Measurements from ENCODE around the gene RORC.
"Not testable (repeated sequence)": the region's sequence is repeated elsewhere in the genome, so short reads cannot be mapped to it uniquely, and the experiment has no call there.

The RORC gene

DNA sequence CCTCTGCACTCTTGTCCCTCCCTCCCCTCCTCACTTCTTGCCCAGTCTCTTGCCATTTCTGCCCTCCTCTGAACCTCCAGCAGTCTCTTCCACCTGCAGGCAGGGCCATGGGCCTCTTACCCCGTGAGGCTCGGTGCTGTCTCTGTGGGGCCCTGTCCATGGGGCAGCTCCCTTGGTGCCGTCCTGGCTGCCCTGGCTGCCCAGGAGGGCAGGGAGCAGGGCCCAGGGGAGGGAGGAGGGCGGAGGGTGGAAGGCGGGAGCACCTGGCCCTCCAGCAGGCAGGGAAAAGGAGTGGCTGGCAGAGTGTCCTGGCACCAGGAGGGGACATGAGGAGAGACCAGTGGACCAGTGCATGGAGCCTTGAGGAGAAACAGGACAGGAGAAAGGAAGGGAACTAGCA, at the start of gene RORC:
RORC (minus strand) TSS at position 198 of the 400 bp plus-strand sequence; CDS start at position 160, 38 bp downstream.
- DNase-seq, result no peak

DNA sequence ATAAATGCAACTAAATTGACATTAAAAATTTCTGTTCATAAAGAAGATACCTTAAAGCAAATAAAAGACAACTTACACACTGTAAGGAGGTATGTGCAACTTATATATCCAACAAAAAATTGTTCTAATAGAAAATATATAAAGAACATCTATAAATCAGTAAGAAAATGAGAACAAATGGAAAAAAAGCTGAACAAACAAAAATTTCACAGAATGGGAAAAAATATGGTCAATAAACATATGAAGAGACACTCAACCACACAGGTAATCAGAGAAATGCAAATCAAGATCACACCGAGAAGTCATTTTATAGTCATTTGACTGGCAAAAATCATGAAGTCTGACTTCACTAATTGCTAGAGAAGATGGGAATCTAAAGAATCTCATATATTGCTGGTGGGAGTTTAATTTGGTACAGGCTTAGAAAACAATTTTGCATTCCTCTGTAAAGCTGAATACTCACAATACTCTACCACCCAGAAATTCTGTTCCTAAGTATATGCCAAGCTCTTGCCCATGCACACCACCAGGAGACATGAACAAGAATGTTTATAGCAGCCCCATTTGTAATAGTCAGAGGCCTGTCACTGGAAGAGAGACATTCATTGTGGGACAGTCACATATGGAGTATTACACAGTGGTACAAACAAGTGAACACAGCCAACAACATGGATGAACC, 44.0 kb upstream of the RORC start:
- DNase-seq, result no peak

DNA sequence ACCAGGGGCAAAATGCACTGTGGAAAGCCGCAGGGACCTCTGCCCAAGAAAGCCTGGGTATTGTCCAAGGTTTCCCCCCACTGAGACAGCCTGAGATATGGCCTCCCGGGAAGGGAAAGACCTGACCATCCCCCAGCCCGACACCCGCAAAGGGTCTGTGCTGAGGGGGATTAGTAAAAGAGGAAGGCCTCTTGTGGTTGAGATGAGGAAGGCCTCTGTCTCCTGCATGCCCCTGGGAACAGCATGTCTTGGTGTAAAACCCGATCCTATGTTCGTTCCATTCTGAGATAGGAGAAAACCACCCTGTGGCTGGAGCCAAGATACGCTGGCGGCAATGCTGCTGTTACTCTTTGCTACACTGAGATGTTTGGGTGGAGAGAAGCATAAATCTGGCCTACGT, 41.2 kb upstream of the RORC start:
- DNase-seq, result not testable (repeated sequence)

DNA sequence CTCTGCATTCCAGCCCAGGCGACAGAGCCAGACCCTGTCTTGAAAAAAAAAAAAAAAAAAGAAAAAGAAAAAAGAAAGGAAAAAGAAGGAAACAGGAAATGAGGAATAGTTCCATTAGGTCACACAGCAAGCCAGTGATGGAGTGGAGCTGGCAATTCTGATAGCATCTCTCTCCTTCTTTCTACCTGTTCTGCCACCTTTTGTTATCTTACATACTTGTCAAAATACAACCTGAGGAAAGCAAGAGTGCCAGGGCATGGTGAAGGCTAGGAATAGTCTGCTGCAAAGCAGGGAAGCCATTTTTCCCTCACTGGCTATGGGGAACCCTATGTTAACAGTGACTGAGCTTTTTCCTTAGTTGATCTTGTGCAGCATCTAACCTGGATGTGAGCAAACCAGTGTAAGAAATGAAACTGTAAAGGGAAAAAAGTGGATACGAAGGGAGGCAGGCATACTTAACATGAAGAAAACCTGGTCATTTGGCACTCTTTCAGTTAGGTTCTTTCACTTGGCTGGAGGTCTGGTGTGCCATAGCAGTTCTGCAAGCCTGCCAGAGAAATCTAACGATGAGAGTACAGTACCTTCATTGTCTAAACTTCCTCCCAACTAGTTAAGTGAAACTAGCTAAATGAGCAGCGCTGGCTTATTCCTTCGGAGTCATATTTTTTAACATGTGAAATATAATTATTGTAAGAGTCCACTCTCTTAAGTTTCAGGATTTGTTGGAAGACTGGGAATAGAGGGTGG, 39.9 kb upstream of the RORC start:
- DNase-seq, result no peak

DNA sequence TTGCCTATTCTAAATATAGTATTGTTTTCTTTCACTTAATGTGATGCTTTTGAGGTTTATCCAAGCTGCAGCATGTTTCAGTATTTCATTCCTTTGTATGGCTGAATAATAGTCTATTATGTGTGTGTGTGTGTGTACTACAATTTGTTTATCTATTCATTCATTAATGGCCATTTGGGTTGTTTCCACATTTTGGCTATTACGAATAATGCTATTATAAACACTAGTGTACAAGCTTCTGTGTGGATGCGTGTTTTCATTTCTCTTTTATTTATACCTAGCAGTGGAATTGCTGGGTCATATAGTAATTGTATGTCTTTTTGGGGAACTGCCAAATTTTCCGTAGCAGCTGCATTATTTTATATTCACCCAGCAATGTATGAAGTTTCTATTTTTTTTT, 36.9 kb upstream of the RORC start:
- DNase-seq, result no peak

DNA sequence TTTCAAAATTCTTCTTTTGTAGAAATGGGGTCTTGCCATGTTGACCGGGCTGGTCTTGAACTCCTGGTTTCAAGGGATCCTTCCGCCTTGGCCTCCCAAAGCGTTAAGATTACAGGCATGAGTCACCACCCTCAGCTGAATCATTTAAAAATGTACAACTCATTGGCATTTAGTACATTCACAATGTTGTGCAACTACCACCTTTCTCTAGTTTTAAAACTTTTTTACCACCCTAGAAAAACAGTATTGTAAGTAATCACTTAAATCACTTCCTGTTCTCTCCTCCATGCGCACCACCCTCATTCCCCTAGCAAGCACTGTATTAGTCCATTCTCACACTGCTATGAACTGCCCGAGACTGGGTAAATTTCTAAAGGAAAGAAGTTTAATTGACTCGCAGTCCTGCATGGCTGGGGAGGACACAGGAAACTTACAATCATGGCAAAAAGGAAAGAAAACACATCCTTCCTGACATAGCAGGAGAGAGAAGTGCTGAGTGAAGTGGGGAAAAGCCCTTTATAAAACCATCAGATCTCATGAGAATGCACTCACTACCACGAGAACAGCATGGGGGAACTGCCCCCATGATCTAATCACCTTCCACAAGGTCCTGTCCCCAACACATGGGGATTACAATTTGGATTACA, 36.3 kb upstream of the RORC start:
- DNase-seq, result no peak

DNA sequence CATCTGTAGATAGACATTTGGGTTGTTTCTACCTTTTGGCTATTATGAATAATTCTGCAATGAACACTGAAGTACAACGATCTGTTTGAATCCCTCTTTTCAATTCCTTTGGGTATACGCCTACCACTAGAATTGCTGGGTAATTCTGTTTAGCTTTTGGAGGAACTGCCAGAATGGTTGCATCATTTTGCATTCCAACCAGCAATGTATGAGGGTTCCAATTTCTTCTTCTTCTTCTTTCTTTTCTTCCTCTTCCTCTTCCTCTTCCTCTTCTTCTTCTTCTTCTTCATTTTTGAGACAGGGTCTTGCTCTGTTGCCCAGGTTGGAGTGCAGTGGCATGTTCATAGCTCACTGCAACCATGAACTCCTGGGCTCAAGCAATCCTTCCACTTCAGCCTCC, 35.7 kb upstream of the RORC start:
- DNase-seq, result no peak

DNA sequence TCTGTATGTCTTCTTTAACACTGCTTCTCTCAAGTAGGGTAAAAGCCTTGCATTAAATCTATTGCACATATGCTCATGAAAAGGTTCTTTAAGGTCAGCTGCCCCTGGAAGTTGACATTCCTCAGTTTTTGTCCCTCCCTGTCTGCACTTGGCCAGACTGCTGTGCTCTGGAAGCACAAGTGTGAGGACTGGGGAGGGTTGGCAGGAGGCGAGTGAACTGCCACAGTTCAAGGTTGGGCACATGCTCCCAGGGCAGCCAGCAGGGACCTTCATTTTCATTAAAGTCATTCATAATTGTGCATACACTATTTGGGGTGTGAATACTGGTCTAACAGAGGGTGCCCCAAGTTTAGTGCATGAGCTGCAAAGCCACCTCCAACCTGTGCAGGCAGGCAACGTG, 32.8 kb upstream of the RORC start:
- DNase-seq, result no peak

DNA sequence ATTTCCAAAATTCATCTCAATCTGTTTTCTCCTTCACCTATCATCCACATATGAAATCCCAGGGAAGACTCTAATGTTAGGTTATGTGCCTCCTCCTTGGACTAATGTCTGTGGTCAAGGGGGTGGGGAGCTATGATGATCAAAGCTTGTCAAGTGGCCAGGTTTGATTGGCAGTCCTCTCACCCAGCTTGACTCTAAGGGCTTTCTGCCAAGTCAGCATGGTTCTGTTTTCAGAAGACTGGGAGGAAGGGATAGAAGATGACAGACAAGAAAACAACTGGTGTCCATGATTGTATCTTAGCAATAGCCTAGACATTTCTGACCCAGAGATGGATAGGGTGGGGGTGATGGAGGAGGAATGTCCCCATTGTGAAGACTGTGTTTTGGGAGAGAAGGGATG, 31.0 kb upstream of the RORC start:
- no peak for DNase-seq

DNA sequence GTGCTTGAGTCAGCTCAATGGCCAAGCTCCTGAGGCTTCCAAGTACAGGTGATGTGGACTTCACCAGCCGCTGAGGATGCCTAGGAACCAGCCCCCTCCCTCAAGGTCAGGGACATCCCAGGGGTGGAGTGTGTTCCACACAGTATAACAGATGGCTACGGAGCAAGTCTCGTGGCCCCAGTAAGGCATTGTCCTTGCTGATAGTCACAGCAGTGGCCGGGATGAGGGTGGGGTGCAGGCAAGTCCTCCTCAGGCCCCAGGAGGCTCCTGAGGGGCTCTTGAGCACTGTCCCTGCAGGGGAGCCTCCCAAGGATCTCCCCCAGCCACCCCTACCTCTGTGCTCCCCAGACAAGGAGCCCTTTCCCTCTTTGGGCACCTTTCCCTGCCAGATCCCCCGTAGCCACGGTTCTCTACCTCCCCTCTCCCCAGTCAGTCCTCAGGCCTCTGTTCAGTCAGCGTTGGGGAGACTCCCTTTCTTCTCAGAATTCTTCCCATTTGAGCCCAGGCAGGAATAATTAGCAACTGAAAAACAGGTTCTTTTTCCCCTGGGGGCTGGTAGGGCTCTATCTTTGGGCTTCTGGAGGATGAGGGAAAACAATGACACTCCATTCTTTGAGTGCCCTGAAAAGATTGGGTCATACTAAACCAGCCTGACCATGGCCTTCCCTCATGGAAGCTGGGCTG, 29.0 kb upstream of the RORC start:
- no peak for DNase-seq

DNA sequence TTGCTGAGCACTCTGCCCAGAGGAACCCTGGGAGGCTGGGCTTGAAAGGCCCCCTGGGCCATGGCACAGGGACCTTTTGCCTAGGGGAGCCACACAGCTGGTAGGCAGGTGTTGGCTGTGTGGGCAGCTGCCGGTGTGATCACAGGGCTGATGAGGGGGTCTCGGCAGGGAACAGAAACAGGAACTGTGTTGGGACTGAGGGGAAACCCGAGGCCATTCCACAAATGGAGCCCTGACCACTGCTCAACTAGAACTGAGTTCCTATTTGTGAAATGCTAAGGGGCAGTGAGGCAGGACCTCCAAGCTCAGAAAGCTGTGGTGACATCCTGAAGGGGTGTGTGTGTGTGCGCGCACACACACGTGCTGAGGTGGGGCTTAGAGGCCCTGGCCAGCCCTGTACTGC, 28.3 kb upstream of the RORC start:
- no peak for DNase-seq

DNA sequence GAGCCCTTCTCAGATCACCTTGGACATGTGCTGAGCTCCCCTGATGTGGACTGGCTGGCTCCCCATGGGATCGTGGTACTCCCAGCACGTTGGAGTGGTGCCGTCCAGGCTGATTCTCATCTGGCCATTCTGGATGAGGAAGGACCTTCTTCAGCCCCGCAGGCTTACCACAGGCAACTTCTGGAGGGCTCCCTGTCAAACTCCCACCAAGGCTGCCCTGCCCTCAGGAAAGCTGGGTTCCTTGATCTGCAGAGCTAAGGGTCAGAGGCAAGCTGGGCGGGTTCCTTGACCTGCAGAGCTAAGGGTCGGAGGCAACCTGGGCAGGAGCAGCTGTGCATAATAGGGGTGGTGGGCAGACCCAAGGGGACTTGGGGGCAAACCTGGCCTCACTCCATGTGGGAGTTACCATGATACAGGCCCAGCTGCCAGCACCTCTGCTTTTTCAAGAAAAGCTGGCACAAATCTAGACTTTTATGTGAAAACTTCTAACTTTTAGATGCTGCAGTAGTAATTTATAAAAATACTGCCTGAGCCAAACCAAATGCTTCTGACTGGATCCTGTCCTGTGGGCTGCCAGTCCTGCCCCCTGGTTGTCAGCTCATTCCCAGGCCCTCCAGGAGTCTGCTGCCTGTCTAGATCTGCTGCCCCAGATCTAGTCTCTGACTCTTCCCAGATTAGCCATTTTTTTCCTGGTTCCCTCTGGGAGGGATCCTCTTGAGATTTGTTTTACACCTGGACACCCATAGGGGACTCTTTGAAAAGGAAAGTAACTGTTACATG, 27.5 kb upstream of the RORC start:
- no peak for DNase-seq

DNA sequence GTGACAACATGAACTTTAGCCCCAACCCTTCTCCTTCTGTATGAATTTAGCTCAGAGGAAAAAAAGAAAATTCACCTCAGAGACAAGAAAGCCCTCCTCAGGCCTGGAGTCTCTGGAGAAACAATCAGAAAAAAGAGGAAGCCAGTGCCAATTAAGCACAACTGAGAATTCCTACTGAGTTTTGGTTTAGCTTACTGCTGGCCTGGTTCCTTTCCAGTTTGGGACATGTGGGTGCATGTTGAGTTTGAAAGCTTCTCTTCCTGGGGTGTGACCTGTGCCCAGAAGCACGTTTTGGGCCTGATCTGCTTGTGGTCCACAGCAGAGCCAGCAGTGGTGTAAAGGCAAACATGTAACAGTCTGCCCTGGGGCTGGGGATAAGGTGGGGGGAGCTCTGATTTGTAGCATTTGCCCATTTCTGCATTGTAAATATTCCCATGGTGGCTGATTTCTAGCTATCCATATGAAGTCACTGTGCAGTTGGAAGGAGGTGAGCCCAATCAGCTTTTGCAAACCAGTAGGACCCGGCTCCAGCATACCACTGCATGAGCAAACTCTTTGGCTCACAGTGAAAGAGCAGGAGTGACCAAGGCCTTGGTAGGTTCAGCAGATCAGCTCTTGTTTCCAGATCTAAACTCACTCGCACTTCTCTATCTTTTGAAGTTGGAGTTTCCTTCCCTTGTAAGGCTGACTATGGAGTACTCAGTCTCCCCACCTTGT, 26.6 kb upstream of the RORC start:
- no peak for DNase-seq

DNA sequence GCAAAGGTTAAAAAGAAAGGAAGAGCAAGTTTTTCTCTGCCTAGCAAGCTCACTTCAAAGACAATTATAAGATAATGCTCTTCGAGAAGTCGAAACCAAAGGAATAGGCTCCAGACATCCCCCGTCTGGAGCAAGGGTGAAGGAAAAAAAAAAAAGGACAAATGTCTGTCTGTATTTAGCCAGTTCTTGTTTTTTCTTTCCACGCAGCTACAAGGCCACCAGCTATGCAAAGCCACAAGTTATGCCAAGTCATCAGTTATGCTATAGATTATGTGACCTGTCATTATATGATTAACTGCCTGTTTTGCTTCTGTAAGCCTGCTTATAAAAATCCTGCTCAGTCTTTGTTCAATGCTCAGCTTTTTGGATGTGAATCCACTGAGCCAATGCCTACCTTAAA, 24.3 kb upstream of the RORC start:
- no peak for DNase-seq

DNA sequence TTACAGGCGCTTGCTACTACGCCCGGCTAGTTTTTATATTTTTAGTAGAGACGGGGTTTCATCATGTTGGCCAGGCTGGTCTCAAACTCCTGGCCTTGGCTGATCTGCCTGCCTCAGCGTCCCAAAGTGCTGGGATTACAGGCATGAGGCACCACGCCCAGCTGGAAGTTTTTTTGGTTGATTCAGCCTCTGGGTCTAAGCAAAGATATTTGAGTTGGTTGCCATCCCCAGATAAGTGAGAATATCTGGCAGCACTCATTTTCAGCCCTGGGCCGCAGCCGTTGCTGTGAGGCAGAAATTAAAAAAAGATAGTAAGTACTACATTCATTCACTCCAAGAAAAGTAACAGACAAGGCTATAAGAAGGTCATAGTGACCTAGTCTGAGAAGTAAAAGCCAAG, 23.9 kb upstream of the RORC start:
- not testable (repeated sequence) for DNase-seq

DNA sequence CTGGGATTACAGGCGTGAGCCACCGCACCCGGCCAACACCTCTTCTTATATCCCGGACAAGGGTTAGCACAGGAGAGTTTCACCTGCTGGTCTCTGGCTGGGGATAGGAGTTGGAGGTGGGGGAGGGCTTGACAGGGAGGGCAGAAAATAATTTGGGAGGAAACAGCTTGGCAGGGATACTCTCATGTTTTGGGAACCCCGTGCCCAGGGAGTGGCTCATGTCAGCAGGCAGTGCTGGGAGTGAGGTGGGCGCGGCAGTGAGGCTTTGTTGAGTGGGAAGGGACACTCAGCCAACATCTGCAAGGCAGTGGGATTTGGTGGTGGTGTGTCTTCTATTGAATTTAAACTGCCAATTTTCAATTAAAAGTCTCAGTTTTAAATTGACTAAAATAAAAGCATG, 23.1 kb upstream of the RORC start:
- DNase-seq, result no peak

DNA sequence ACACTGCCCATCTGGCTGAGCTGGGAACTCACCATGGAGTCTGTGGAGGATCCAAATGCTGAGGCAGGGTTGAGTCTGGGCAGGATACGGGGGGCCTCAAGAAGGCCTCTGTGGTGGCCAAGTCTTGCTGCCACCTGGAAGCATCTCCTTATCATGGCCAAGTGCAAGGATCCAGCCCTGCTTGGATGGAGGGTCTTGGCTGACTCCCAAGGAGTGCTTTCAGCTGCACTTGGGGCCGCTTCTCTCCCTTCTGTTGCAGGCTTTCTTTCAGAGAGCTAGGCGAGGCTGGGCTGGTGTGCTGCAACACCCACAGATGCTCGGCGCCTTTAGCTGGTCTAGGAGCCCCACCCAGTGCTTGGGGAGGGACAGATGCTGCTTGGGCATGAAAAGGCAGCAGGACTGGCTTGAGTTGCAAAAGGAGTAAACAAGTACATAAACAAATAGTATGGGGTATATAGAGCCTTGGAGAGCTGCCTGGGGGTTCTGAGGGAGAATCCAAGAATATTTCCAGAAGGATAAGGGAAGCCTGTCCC, 21.9 kb upstream of the RORC start, which contains the start of gene THEM5:
THEM5 (minus strand) TSS at position 302 of the 533 bp plus-strand sequence; CDS start at position 155, 147 bp downstream.
- DNase-seq, result no peak

DNA sequence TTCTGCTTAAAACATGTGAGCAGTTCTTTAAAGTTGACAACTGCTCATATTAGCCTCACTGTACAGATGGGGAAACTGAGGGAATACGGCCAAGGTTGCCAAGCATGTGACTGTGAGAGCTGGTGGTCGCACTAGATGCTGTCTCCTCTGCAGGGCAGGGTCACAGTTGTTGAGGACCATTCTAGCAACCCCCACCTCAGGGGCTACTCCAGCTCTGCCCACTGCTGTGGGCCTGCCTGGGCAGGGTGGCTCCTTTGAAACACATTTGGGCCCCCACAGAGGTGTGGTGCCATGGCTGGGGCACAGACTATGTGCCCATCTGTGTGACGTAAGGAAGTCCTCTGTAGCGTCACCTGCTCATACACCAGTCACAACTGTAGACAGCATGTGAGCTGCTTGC, 21.1 kb upstream of the RORC start:
- DNase-seq, result no peak

DNA sequence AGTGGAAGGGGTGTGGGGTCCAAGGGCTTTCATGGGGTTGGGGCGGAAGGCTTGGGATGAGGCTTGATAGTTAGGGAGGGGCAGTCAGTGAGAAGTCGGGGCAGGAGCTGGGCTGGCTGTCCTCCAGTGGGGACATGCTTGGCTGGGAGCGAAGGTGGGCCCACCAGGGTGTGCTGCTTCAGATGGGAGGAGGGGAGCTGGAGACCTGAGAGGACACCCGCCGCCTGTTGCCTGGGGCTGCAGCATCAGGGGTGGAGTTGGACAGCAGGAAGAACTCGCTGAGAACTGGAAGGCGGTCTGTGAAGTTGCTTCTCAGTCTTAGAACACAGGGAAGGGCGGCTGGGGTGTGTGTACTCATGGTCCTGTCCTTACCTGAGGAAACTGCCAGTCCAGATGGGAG, 20.3 kb upstream of the RORC start:
- no peak for DNase-seq

DNA sequence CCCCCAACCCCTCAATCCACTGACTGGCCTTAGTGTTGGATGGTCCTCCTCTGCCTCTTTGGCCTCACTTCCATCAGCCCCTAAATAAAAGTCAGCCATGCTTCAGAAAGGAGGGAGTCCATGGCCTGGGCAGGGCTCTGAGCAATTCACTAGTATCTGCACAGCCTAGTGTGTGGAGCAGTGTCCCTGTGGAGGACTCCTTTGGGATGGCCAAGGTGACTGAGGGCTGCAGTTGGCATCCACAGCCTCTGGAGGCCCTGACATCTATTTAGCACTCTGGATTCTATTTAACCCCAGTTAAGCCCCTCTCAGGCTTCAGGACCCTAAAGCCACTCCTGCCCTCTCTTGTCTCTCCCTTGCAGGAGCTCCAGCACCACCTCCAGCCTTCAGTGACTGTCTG, 18.3 kb upstream of the RORC start:
- no peak for DNase-seq

DNA sequence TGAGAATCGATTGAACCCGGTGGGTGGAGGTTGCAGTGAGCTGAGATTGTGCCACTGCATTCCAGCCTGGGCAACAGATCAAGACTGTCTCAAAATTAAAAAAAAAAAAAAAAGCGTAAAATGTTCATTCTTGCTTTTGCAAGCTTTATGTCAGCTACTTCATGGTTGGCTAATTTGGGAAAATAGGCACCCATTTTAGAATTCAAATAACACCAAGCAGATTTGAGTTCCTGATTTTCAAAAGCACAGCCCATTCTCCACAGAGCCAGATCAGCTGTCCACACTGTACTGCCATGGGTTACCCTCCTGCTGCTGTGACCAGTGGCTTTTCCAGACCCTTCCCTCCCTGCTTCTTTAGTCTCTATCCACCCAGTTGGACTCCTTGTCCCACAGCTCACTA, 17.5 kb upstream of the RORC start:
- no peak for DNase-seq

All from CD4-positive, alpha-beta T cell treated with Interleukin-17A for 4 hours (primary cell).